HCT116 (cell line): Measurements from ENCODE around the gene MLEC. TPM values are rescaled to one million over a fixed set of nuclear protein-coding genes. Genes with fewer than 3 reads are reported as not detected.

Experiments
- ATAC-seq: fragments of 200-7000 bp; cut with Tn5 transposase; 2 replicates; pipeline ENCODE4 v1.9.1; 2020; ENCODE audit warnings: mild to moderate bottlenecking, moderate library complexity
- BruUV-seq: library from RNA; stranded (reverse); fragments of 400-500 nt; replicated peaks from 2 replicates; lab custom pipeline; 2021; lab: Mats Ljungman, UMichigan
- CTCF ChIA-PET: fragments of 300-600 bp; sonication (Branson Sonifier 250); formaldehyde crosslinking; loops from one replicate; lab custom pipeline; 2021; ENCODE audit warnings: antibody characterized with exemption; lab: Charles Lee
- POLR2A ChIA-PET: fragments of 300-600, 350-600 bp; sonication (Branson Sonifier 250); formaldehyde crosslinking; loops from one replicate; lab custom pipeline; 2021; ENCODE audit warnings: antibody characterized with exemption; lab: Charles Lee
- RAD21 ChIA-PET, 2 experiments: fragments of 300-600 bp; sonication (Branson Sonifier 250); formaldehyde crosslinking; loops; one replicate each; lab custom pipeline; 2023; ENCODE audit warnings: low total read pairs in 2 of 2; ENCODE audit not compliant: uncharacterized antibody in 2 of 2, unreplicated experiment in 2 of 2, low non-redundant PET in 1 of 2; lab: Charles Lee
- DNase-seq: peaks from one replicate; pipeline ENCODE4 v3.0.0-alpha.2; 2010; ENCODE audit warnings: low read depth, low spot score
- H2AFZ ChIP-seq: fragments of 200-600 bp; shearing (Covaris generic), sonication (generic); 2 replicates; pipeline ENCODE4 v1.6.1; 2017; ENCODE audit warnings: low read depth, mixed run types, mixed read lengths, antibody characterized with exemption, low read length; ENCODE audit not compliant: poor library complexity, severe bottlenecking
- H3K27ac ChIP-seq: 2 replicates; pipeline ENCODE4 v1.5.1; 2012; ENCODE audit warnings: low read depth, low read length
- H3K27me3 ChIP-seq: fragments of 200-600 bp; sonication (generic); 2 replicates; pipeline ENCODE4 v1.6.1; 2016; ENCODE audit warnings: mixed run types, low read length, mixed read lengths; ENCODE audit not compliant: insufficient read depth
- H3K36me3 ChIP-seq, 2 experiments: fragments of 200-500 bp in 1 of 2; fragments of 200-600 bp in 1 of 2; sonication (Bioruptor generic) in 1 of 2; sonication (generic) in 1 of 2; 2 replicates each; pipeline versions ENCODE4 v1.5.1 to v1.6.1; 2014 to 2016; ENCODE audit warnings: low read length in 2 of 2, inconsistent platforms in 1 of 2, mixed read lengths in 1 of 2, mixed run types in 1 of 2; ENCODE audit not compliant: insufficient read depth in 2 of 2, control insufficient read depth in 1 of 2
- H3K4me1 ChIP-seq, 2 experiments: fragments of 200-600 bp in 1 of 2; sonication (generic) in 1 of 2; 2 replicates each; pipeline versions ENCODE4 v1.5.1 to v1.6.1; 2012 to 2017; ENCODE audit warnings: low read length in 2 of 2, inconsistent platforms in 1 of 2, mild to moderate bottlenecking in 1 of 2, mixed read lengths in 1 of 2, mixed run types in 1 of 2, moderate library complexity in 1 of 2; ENCODE audit not compliant: insufficient read depth in 2 of 2, control insufficient read depth in 1 of 2
- H3K4me2 ChIP-seq: fragments of 200-600 bp; sonication (generic); 2 replicates; pipeline ENCODE4 v1.6.1; 2017; ENCODE audit warnings: mixed run types, low read length, mixed read lengths
- H3K4me3 ChIP-seq, 2 experiments: fragments of 200-600 bp in 1 of 2; sonication (generic) in 1 of 2; replicated peaks in 1 of 2; 2 replicates each; pipeline ENCODE4 v1.5.1; 2011 to 2016; ENCODE audit warnings: low read length in 2 of 2, control low read depth in 1 of 2, low read depth in 1 of 2, mild to moderate bottlenecking in 1 of 2, mixed read lengths in 1 of 2, mixed run types in 1 of 2
- H3K79me2 ChIP-seq: fragments of 200-600 bp; sonication (generic); 2 replicates; pipeline ENCODE4 v1.6.1; 2017; ENCODE audit warnings: mild to moderate bottlenecking, mixed run types, low read length, moderate library complexity, mixed read lengths; ENCODE audit not compliant: insufficient read depth
- H3K9ac ChIP-seq: fragments of 200-600 bp; sonication (generic); 2 replicates; pipeline ENCODE4 v1.6.1; 2016; ENCODE audit warnings: low read length, mixed read lengths
- H3K9me2 ChIP-seq: fragments of 200-600 bp; sonication (generic), shearing (Covaris generic); 2 replicates; pipeline ENCODE4 v1.6.1; 2017; ENCODE audit warnings: mixed run types, mild to moderate bottlenecking, moderate library complexity; ENCODE audit not compliant: insufficient read depth
- H3K9me3 ChIP-seq, 2 experiments: fragments of 200-500 bp in 1 of 2; fragments of 200-600 bp in 1 of 2; sonication (Bioruptor generic) in 1 of 2; sonication (generic) in 1 of 2; 2 replicates each; pipeline ENCODE4 v1.6.1; 2014 to 2017; ENCODE audit warnings: low read length in 2 of 2, mixed read lengths in 2 of 2, inconsistent platforms in 1 of 2, low read depth in 1 of 2, mild to moderate bottlenecking in 1 of 2, mixed run types in 1 of 2, moderate library complexity in 1 of 2; ENCODE audit not compliant: control insufficient read depth in 1 of 2, insufficient read depth in 1 of 2
- H4K20me1 ChIP-seq: fragments of 200-600 bp; sonication (generic), shearing (Covaris generic); 2 replicates; pipeline ENCODE4 v1.6.1; 2017; ENCODE audit warnings: mixed run types, mild to moderate bottlenecking, moderate library complexity; ENCODE audit not compliant: insufficient read depth
- CEBPB ChIP-seq: IDR thresholded peaks from 2 replicates; pipeline ENCODE4 v1.6.1; 2012; ENCODE audit warnings: low read depth
- EGR1 ChIP-seq: IDR thresholded peaks from 2 replicates; pipeline ENCODE4 v1.6.1; 2012; ENCODE audit warnings: low read depth
- FOSL1 ChIP-seq: IDR thresholded peaks from 2 replicates; pipeline ENCODE4 v1.6.1; 2012; ENCODE audit warnings: low read depth
- POLR2A ChIP-seq: IDR thresholded peaks from 2 replicates; pipeline ENCODE4 v1.7.0; 2011; ENCODE audit warnings: borderline replicate concordance; ENCODE audit not compliant: insufficient read depth, insufficient read length; ENCODE audit errors: extremely low read depth
- POLR2AphosphoS5 ChIP-seq: IDR thresholded peaks from 2 replicates; pipeline ENCODE4 v1.6.1; 2011; ENCODE audit warnings: mild to moderate bottlenecking, low read depth, low read length, moderate library complexity
- intact Hi-C: fragments of 100-400 bp; cut with micrococcal nuclease; formaldehyde crosslinking; loops from 2 replicates; pipeline ENCODE4 v1.10.0; 2022
- total RNA-seq: library from RNA; stranded (reverse); gene quantifications from one replicate; pipeline ENCODE4 v1.2.1, GENCODE V29; 2021; ENCODE audit not compliant: unreplicated experiment
- TF ChIP-seq, protein P1 (sequence below): IDR thresholded peaks from 2 replicates; pipeline ENCODE4 v1.6.1; 2012
- TF ChIP-seq, protein P2 (sequence below), 3 experiments: fragments of 200-600 bp in 1 of 3; sonication (generic) in 1 of 3; IDR thresholded peaks in 2 of 3; conservative IDR thresholded peaks in 1 of 3; 2 replicates each; pipeline ENCODE4 v1.5.1; 2012 to 2017; ENCODE audit warnings: low read depth in 2 of 3, low read length in 2 of 3, antibody characterized with exemption in 1 of 3, borderline replicate concordance in 1 of 3, control low read depth in 1 of 3, mild to moderate bottlenecking in 1 of 3, mixed read lengths in 1 of 3, mixed run types in 1 of 3, moderate library complexity in 1 of 3; ENCODE audit not compliant: insufficient read depth in 1 of 3
- TF ChIP-seq, protein P3 (sequence below): IDR thresholded peaks from 2 replicates; pipeline ENCODE4 v1.6.1; 2012; ENCODE audit warnings: low read depth
- TF ChIP-seq, protein P4 (sequence below): IDR thresholded peaks from 2 replicates; pipeline ENCODE4 v1.6.1; 2011; ENCODE audit warnings: mild to moderate bottlenecking, low read length, moderate library complexity; ENCODE audit not compliant: insufficient replicate concordance; ENCODE audit errors: extremely low read depth

MLEC gene
- total RNA-seq, 1 experiment from 2014 or later, result 152 TPM

DNA sequence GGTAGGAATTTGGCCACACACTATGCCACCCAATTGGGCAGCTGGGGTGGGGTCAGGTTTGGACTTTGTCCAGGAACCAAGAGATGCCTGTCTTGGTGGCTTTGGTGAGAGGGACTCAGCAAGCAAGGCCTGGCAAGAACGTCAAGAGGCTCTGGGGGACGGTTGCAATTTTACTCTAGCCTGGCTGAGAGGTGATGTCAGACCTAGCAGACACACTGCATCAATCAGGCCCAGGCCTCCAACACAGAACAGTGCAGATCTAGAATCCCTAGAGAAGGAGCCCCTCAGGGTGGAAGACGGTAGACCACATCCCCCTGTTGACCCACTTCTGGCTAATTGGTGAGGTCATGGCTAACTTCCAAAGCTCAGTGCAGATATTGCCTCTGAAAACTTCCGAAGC, 21.7 kb downstream of the MLEC start:
- Histone ChIP-seq H3K9me3 (no peaks in the 10 kb centered on the region), H3K27me3 (no peaks in the 10 kb centered on the region), H4K20me1 (no peaks in the 10 kb centered on the region), H3K4me2 (no peak overlapping the region), H3K27ac (no peak overlapping the region), H2AFZ (no peak overlapping the region)
- DNase-seq (no peak), ATAC-seq (no peak)
- POLR2A ChIA-PET, result interaction anchor here (1.4 kb wide), 1 partner anchor 127 kb away, joined by 5 read pairs; the partner anchor contains the start of gene POP5
- no TSS peak for BruUV-seq
- TF ChIP-seq POLR2AphosphoS5, result no peak
- no peak for TF ChIP-seq FOSL1
- TF ChIP-seq, protein P1, sequence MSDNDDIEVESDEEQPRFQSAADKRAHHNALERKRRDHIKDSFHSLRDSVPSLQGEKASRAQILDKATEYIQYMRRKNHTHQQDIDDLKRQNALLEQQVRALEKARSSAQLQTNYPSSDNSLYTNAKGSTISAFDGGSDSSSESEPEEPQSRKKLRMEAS, result no peak
- TF ChIP-seq, protein P2, sequence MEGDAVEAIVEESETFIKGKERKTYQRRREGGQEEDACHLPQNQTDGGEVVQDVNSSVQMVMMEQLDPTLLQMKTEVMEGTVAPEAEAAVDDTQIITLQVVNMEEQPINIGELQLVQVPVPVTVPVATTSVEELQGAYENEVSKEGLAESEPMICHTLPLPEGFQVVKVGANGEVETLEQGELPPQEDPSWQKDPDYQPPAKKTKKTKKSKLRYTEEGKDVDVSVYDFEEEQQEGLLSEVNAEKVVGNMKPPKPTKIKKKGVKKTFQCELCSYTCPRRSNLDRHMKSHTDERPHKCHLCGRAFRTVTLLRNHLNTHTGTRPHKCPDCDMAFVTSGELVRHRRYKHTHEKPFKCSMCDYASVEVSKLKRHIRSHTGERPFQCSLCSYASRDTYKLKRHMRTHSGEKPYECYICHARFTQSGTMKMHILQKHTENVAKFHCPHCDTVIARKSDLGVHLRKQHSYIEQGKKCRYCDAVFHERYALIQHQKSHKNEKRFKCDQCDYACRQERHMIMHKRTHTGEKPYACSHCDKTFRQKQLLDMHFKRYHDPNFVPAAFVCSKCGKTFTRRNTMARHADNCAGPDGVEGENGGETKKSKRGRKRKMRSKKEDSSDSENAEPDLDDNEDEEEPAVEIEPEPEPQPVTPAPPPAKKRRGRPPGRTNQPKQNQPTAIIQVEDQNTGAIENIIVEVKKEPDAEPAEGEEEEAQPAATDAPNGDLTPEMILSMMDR (IDR thresholded peaks at IDR 0.05 in 2 of 3, conservative IDR thresholded peaks at IDR 0.05 in 1 of 3; ENCODE audit: borderline replicate concordance in 1 of 3, insufficient read depth in 1 of 3, low read depth in 2 of 3, low read length in 2 of 3), result no peak
- TF ChIP-seq POLR2A, result no peak
- TF ChIP-seq, protein P3, sequence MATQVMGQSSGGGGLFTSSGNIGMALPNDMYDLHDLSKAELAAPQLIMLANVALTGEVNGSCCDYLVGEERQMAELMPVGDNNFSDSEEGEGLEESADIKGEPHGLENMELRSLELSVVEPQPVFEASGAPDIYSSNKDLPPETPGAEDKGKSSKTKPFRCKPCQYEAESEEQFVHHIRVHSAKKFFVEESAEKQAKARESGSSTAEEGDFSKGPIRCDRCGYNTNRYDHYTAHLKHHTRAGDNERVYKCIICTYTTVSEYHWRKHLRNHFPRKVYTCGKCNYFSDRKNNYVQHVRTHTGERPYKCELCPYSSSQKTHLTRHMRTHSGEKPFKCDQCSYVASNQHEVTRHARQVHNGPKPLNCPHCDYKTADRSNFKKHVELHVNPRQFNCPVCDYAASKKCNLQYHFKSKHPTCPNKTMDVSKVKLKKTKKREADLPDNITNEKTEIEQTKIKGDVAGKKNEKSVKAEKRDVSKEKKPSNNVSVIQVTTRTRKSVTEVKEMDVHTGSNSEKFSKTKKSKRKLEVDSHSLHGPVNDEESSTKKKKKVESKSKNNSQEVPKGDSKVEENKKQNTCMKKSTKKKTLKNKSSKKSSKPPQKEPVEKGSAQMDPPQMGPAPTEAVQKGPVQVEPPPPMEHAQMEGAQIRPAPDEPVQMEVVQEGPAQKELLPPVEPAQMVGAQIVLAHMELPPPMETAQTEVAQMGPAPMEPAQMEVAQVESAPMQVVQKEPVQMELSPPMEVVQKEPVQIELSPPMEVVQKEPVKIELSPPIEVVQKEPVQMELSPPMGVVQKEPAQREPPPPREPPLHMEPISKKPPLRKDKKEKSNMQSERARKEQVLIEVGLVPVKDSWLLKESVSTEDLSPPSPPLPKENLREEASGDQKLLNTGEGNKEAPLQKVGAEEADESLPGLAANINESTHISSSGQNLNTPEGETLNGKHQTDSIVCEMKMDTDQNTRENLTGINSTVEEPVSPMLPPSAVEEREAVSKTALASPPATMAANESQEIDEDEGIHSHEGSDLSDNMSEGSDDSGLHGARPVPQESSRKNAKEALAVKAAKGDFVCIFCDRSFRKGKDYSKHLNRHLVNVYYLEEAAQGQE, result no peak
- no peak for TF ChIP-seq EGR1
- TF ChIP-seq CEBPB, result no peak
- TF ChIP-seq, protein P4, sequence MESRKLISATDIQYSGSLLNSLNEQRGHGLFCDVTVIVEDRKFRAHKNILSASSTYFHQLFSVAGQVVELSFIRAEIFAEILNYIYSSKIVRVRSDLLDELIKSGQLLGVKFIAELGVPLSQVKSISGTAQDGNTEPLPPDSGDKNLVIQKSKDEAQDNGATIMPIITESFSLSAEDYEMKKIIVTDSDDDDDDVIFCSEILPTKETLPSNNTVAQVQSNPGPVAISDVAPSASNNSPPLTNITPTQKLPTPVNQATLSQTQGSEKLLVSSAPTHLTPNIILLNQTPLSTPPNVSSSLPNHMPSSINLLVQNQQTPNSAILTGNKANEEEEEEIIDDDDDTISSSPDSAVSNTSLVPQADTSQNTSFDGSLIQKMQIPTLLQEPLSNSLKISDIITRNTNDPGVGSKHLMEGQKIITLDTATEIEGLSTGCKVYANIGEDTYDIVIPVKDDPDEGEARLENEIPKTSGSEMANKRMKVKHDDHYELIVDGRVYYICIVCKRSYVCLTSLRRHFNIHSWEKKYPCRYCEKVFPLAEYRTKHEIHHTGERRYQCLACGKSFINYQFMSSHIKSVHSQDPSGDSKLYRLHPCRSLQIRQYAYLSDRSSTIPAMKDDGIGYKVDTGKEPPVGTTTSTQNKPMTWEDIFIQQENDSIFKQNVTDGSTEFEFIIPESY, result no peak
- TF ChIP-seq, all 23 proteins: peak for 0
- Histone ChIP-seq H3K9me2 (no peaks in the 10 kb centered on the region), H3K36me3 (peaks cover 2 to 3% of the 10 kb centered on the region in 2 experiments; a peak in 2 of 4 replicates), H3K9ac (no peak overlapping the region), H3K4me3 (no peak overlapping the region), H3K4me1 (peaks cover 11 to 15% of the 10 kb centered on the region in 2 experiments), H3K79me2 (peaks cover 18% of the 10 kb centered on the region)
- intact Hi-C loops, result no loop called here
- CTCF ChIA-PET, result no interaction called here
- RAD21 ChIA-PET, result no interaction called here
